Measurements from ENCODE around the gene MB. TPM values are rescaled to one million over a fixed set of nuclear protein-coding genes. Genes with fewer than 3 reads are reported as not detected.
"Not testable (repeated sequence)": the region's sequence is repeated elsewhere in the genome, so short reads cannot be mapped to it uniquely, and the experiment has no call there.

Gene MB
- not detected for total RNA-seq

- no peak for DNase-seq (ENCODE audit: low spot score in 2 of 2)
- TF ChIP-seq EP300 (IDR thresholded peaks at IDR 0.05) (no peak), POLR2A (IDR thresholded peaks at IDR 0.05) (no peak), CTCF (IDR thresholded peaks at IDR 0.05) (no peak)
- Histone ChIP-seq H3K4me1 (peaks cover 0 to 6% (median 0%) of the 10 kb centered on the region in 4 donors), H3K9me3 (no peaks in the 10 kb centered on the region), H3K27me3 (no peaks in the 10 kb centered on the region), H3K27ac (no peak within 1 kb of the TSS), H3K4me3 (no peak within 1 kb of the TSS), H3K36me3 (no peaks in the 10 kb centered on the region)
- 75 to 76% methylated on average over 16 of the region's 16 CpGs for WGBS, 2 donors
These were observed at the start of gene MB for GRCh38 chr22:35617137-35617755. Gene MB (minus strand): TSS chr22:35617329. CDS start chr22:35617257, 72 bp downstream.

GRCh38 chr22:35666699-35667098, 49.6 kb upstream of the MB start:
- not testable (repeated sequence) for H3K27ac ChIP-seq, H3K27me3 ChIP-seq
- WGBS, 2 donors = 89 to 90% methylated on average over 1 of the region's 1 CpG

GRCh38 chr22:35664955-35665587, 47.9 kb upstream of the MB start:
- no peaks in the 10 kb centered on the region for H3K27me3 ChIP-seq
- H3K27ac ChIP-seq = no peak overlapping the region
- H3K4me3 ChIP-seq = no peak overlapping the region
- no peak for DNase-seq (ENCODE audit: low spot score in 2 of 2)
- peaks cover 0 to 30% (median 18%) of the 10 kb centered on the region in 4 donors for H3K4me1 ChIP-seq
- 91 to 93% methylated on average over 5 of the region's 5 CpGs for WGBS, 2 donors
- peaks cover 0 to 20% (median 0%) of the 10 kb centered on the region in 4 donors for H3K9me3 ChIP-seq
- TF ChIP-seq EP300 (IDR thresholded peaks at IDR 0.05) = no peak
- TF ChIP-seq POLR2A (IDR thresholded peaks at IDR 0.05) = no peak
- no peak for TF ChIP-seq CTCF (IDR thresholded peaks at IDR 0.05)
- peaks cover 0 to 27% (median 0%) of the 10 kb centered on the region in 3 donors for H3K36me3 ChIP-seq

More at GRCh38 chr22:35666699-35667098, 49.6 kb upstream of the MB start:
- peaks cover 0 to 22% (median 0%) of the 10 kb centered on the region in 3 donors for H3K36me3 ChIP-seq
- peaks cover 0 to 25% (median 14%) of the 10 kb centered on the region in 4 donors for H3K4me1 ChIP-seq
- peaks cover 0 to 21% (median 0%) of the 10 kb centered on the region in 4 donors for H3K9me3 ChIP-seq
- not testable (repeated sequence) for H3K4me3 ChIP-seq; DNase-seq (ENCODE audit: low spot score in 2 of 2)

GRCh38 chr22:35663371-35663770, 46.2 kb upstream of the MB start:
- Histone ChIP-seq H3K9me3 (peaks cover 0 to 20% (median 0%) of the 10 kb centered on the region in 4 donors), H3K36me3 (peaks cover 0 to 44% (median 9%) of the 10 kb centered on the region in 3 donors), H3K4me3 (peak overlapping the region in 1 of 4 donors; percentile 24), H3K27ac (peak overlapping the region in 3 of 4 donors; percentile 75 to 87 (median 77)), H3K4me1 (peaks cover 0 to 30% (median 18%) of the 10 kb centered on the region in 4 donors), H3K27me3 (no peaks in the 10 kb centered on the region)
- 20 to 37% methylated on average over 3 of the region's 3 CpGs for WGBS, 2 donors
- TF ChIP-seq CTCF (IDR thresholded peaks at IDR 0.05) (no peak), POLR2A (IDR thresholded peaks at IDR 0.05) (no peak), EP300 (IDR thresholded peaks at IDR 0.05) (no peak)
- DNase-seq (ENCODE audit: low spot score in 2 of 2) = no peak

GRCh38 chr22:35662914-35663313, 45.8 kb upstream of the MB start:
- peak overlapping the region; percentile 9 to 87 (median 76) for H3K27ac ChIP-seq

More at GRCh38 chr22:35662914-35663313, 45.8 kb upstream of the MB start:
- TF ChIP-seq EP300 (IDR thresholded peaks at IDR 0.05) = no peak
- TF ChIP-seq CTCF (IDR thresholded peaks at IDR 0.05) = no peak
- no peak for TF ChIP-seq POLR2A (IDR thresholded peaks at IDR 0.05)
- H3K4me1 ChIP-seq = peaks cover 0 to 30% (median 18%) of the 10 kb centered on the region in 4 donors
- 73 to 76% methylated on average over 2 of the region's 2 CpGs for WGBS, 2 donors
- no peak overlapping the region for H3K4me3 ChIP-seq
- no peak for DNase-seq (ENCODE audit: low spot score in 2 of 2)
- H3K9me3 ChIP-seq = peaks cover 0 to 20% (median 0%) of the 10 kb centered on the region in 4 donors
- peaks cover 0 to 48% (median 9%) of the 10 kb centered on the region in 3 donors for H3K36me3 ChIP-seq
- H3K27me3 ChIP-seq = no peaks in the 10 kb centered on the region
